CD4-positive, CD25-positive, alpha-beta regulatory T cell (primary cell): ENCODE measurements around the gene NR2C1. TPM values are rescaled to one million over a fixed set of nuclear protein-coding genes. Genes with fewer than 3 reads are reported as not detected.

Experiments used
- ATAC-seq, 2 donors: fragments of 150-1000 bp; cut with Tn5 transposase; one replicate each; pipeline ENCODE4 v1.10.0; 2021; ENCODE audit warnings: low read depth in 2 of 2, moderate number of reproducible peaks in 2 of 2, moderate library complexity in 1 of 2
- DNase-seq, 3 donors: peaks; one replicate each; pipeline versions ENCODE4 v3.0.0 to v3.0.0-alpha.2; 2012 to 2022; ENCODE audit warnings: mixed read lengths in 1 of 3
- H3K27ac ChIP-seq: one replicate; pipeline ENCODE4 v1.7.0; 2013; ENCODE audit warnings: mild to moderate bottlenecking, low read length; ENCODE audit not compliant: insufficient read depth, poor library complexity, severe bottlenecking
- H3K27me3 ChIP-seq: one replicate; pipeline ENCODE4 v1.7.0; 2013; ENCODE audit warnings: low read length; ENCODE audit not compliant: control insufficient read depth, insufficient read depth
- H3K36me3 ChIP-seq: one replicate; pipeline ENCODE4 v1.7.0; 2013; ENCODE audit warnings: mild to moderate bottlenecking, low read length, moderate library complexity; ENCODE audit not compliant: control insufficient read depth, insufficient read depth
- H3K4me1 ChIP-seq: 2 replicates; pipeline ENCODE4 v1.7.0; 2013; ENCODE audit warnings: mild to moderate bottlenecking, low read length; ENCODE audit not compliant: insufficient read depth, control insufficient read depth, poor library complexity, severe bottlenecking
- H3K4me3 ChIP-seq: one replicate; pipeline ENCODE4 v1.7.0; 2013; ENCODE audit warnings: low read depth, mild to moderate bottlenecking, low read length, moderate library complexity
- H3K9me3 ChIP-seq, 2 experiments: 1 replicate in 1 of 2; 2 replicates in 1 of 2; pipeline ENCODE4 v1.7.0; 2013; ENCODE audit warnings: low read length in 2 of 2, mild to moderate bottlenecking in 1 of 2, moderate library complexity in 1 of 2; ENCODE audit not compliant: control insufficient read depth in 2 of 2
- H3K27ac Mint-ChIP-seq, 3 donors: one replicate each; pipeline ENCODE4 v1.8.0; 2020 to 2022; ENCODE audit warnings: mild to moderate bottlenecking in 3 of 3, mixed read lengths in 3 of 3, moderate library complexity in 2 of 3
- H3K27me3 Mint-ChIP-seq: one replicate; pipeline ENCODE4 v1.8.0; 2022; ENCODE audit warnings: mild to moderate bottlenecking, mixed read lengths
- H3K36me3 Mint-ChIP-seq: one replicate; pipeline ENCODE4 v1.8.0; 2020; ENCODE audit warnings: mixed read lengths
- H3K4me1 Mint-ChIP-seq, 4 donors: one replicate each; pipeline ENCODE4 v1.8.0; 2020 to 2022; ENCODE audit warnings: mixed read lengths in 4 of 4, mild to moderate bottlenecking in 1 of 4
- H3K4me3 Mint-ChIP-seq, 4 donors: one replicate each; pipeline ENCODE4 v1.8.0; 2020 to 2022; ENCODE audit warnings: mild to moderate bottlenecking in 4 of 4, mixed read lengths in 4 of 4, moderate library complexity in 3 of 4
- H3K9me3 Mint-ChIP-seq, 7 donors: one replicate each; pipeline ENCODE4 v1.8.0; 2020 to 2022; ENCODE audit warnings: mixed read lengths in 7 of 7, mild to moderate bottlenecking in 3 of 7, moderate library complexity in 2 of 7
- polyA plus RNA-seq, 4 donors: library from polyadenylated mRNA; unstranded; fragments of 300-500 nt; fragmentation: Illumina TruSeq; gene quantifications; one replicate each; pipeline ENCODE4 v1.2.3, GENCODE V29; 2021
- total RNA-seq: library from RNA; stranded (reverse); gene quantifications from one replicate; pipeline ENCODE4 v1.2.3, GENCODE V29; 2022

Gene NR2C1
- total and polyA plus RNA-seq, 5 donors from 2014 or later: 6.1 to 58.3 (median 9.7) TPM

- Histone ChIP-seq H3K36me3 (peaks cover 4% of the 10 kb centered on the region), H3K4me1 (no peaks in the 10 kb centered on the region), H3K27me3 (no peaks in the 10 kb centered on the region), H3K27ac (no peak overlapping the region), H3K9me3 (no peaks in the 10 kb centered on the region), H3K4me3 (no peak overlapping the region)
- Mint-ChIP-seq H3K4me1 (peaks cover 0 to 2% (median 0%) of the 10 kb centered on the region in 4 donors), H3K36me3 (peaks cover 32% of the 10 kb centered on the region), H3K4me3 (no peak overlapping the region), H3K27ac (no peak overlapping the region), H3K27me3 (peaks cover 5% of the 10 kb centered on the region), H3K9me3 (peaks cover 0 to 5% (median 0%) of the 10 kb centered on the region in 7 donors)
- no peak for ATAC-seq
- no peak for DNase-seq
Observed at GRCh38 chr12:95017482-95017881, 55.9 kb downstream of the NR2C1 start.

GRCh38 chr12:95016120-95016519 lies 57.3 kb downstream of the NR2C1 start:
- H3K4me3 ChIP-seq: no peak overlapping the region
- peaks cover 0 to 2% (median 0%) of the 10 kb centered on the region in 4 donors for H3K4me1 Mint-ChIP-seq
- no peak overlapping the region for H3K27ac ChIP-seq
- no peaks in the 10 kb centered on the region for H3K27me3 ChIP-seq
- no peak overlapping the region for H3K4me3 Mint-ChIP-seq
- H3K9me3 Mint-ChIP-seq: peaks cover 0 to 5% (median 0%) of the 10 kb centered on the region in 7 donors
- no peaks in the 10 kb centered on the region for H3K4me1 ChIP-seq
- H3K27me3 Mint-ChIP-seq: peaks cover 7% of the 10 kb centered on the region
- ATAC-seq (no peak), DNase-seq (no peak)
- H3K27ac Mint-ChIP-seq: no peak overlapping the region
- H3K36me3 Mint-ChIP-seq: peaks cover 26% of the 10 kb centered on the region
- peaks cover 2% of the 10 kb centered on the region for H3K36me3 ChIP-seq
- no peaks in the 10 kb centered on the region for H3K9me3 ChIP-seq

- Histone ChIP-seq H3K36me3 (no peaks in the 10 kb centered on the region), H3K27ac (no peak overlapping the region), H3K4me1 (no peaks in the 10 kb centered on the region), H3K4me3 (no peak overlapping the region), H3K27me3 (no peaks in the 10 kb centered on the region), H3K9me3 (no peaks in the 10 kb centered on the region)
- Mint-ChIP-seq H3K36me3 (peaks cover 17% of the 10 kb centered on the region), H3K27ac (no peak overlapping the region), H3K4me3 (no peak overlapping the region), H3K9me3 (peaks cover 0 to 7% (median 0%) of the 10 kb centered on the region in 7 donors), H3K27me3 (peaks cover 8% of the 10 kb centered on the region), H3K4me1 (peaks cover 0 to 2% (median 0%) of the 10 kb centered on the region in 4 donors)
- DNase-seq (no peak), ATAC-seq (no peak)
Observed at GRCh38 chr12:95014554-95014953, 58.9 kb downstream of the NR2C1 start.

GRCh38 chr12:95006206-95006605 lies 67.2 kb downstream of the NR2C1 start:
- Mint-ChIP-seq H3K27me3 (peaks cover 2% of the 10 kb centered on the region), H3K27ac (peak overlapping the region in 2 of 3 donors; percentile 15 to 50), H3K4me1 (peaks cover 15 to 42% (median 22%) of the 10 kb centered on the region in 4 donors), H3K4me3 (peak overlapping the region in 2 of 4 donors; percentile 14 to 88), H3K9me3 (peaks cover 2 to 23% (median 9%) of the 10 kb centered on the region in 7 donors), H3K36me3 (peaks cover 13% of the 10 kb centered on the region)
- ATAC-seq (no peak), DNase-seq (peak in 1 of 3 donors; percentile 53)
- Histone ChIP-seq H3K4me3 (no peak overlapping the region), H3K4me1 (peaks cover 21% of the 10 kb centered on the region), H3K27me3 (no peaks in the 10 kb centered on the region), H3K36me3 (no peaks in the 10 kb centered on the region), H3K27ac (no peak overlapping the region), H3K9me3 (peaks cover 21 to 29% of the 10 kb centered on the region in 2 experiments)

- ATAC-seq (no peak), DNase-seq (no peak)
- no peak overlapping the region for H3K27ac ChIP-seq
- Mint-ChIP-seq H3K4me1 (peaks cover 15 to 57% (median 34%) of the 10 kb centered on the region in 4 donors), H3K9me3 (peaks cover 2 to 21% (median 9%) of the 10 kb centered on the region in 7 donors), H3K36me3 (peaks cover 19% of the 10 kb centered on the region), H3K27ac (peak overlapping the region in 1 of 3 donors; percentile 96), H3K27me3 (no peaks in the 10 kb centered on the region), H3K4me3 (peak overlapping the region; percentile 88 to 94 (median 93))
- H3K4me1 ChIP-seq: peaks cover 35% of the 10 kb centered on the region
- peaks cover 21 to 29% of the 10 kb centered on the region in 2 experiments for H3K9me3 ChIP-seq
- H3K4me3 ChIP-seq: no peak overlapping the region
- H3K27me3 ChIP-seq: no peaks in the 10 kb centered on the region
- peaks cover 3% of the 10 kb centered on the region for H3K36me3 ChIP-seq
Observed at GRCh38 chr12:95004610-95005009, 68.8 kb downstream of the NR2C1 start.

- H3K4me1 Mint-ChIP-seq: peaks cover 18 to 64% (median 41%) of the 10 kb centered on the region in 4 donors
- H3K36me3 ChIP-seq: peaks cover 3% of the 10 kb centered on the region
- H3K9me3 ChIP-seq: peaks cover 21 to 29% of the 10 kb centered on the region in 2 experiments
- H3K27ac Mint-ChIP-seq: peak overlapping the region; percentile 54 to 96 (median 94)
- DNase-seq: peak in 1 of 3 donors; percentile 13
- peak overlapping the region; percentile 88 to 94 (median 93) for H3K4me3 Mint-ChIP-seq
- peak overlapping the region; percentile 77 for H3K27ac ChIP-seq
- peaks cover 35% of the 10 kb centered on the region for H3K4me1 ChIP-seq
- H3K36me3 Mint-ChIP-seq: peaks cover 26% of the 10 kb centered on the region
- H3K9me3 Mint-ChIP-seq: peaks cover 2 to 19% (median 9%) of the 10 kb centered on the region in 7 donors
- no peaks in the 10 kb centered on the region for H3K27me3 Mint-ChIP-seq
- peak overlapping the region; percentile 99 for H3K4me3 ChIP-seq
- H3K27me3 ChIP-seq: no peaks in the 10 kb centered on the region
- ATAC-seq: no peak
Observed at GRCh38 chr12:95003921-95004272, 69.5 kb downstream of the NR2C1 start.

- Mint-ChIP-seq H3K27me3 (no peaks in the 10 kb centered on the region), H3K4me1 (peaks cover 20 to 69% (median 46%) of the 10 kb centered on the region in 4 donors)
Observed at GRCh38 chr12:95003213-95003920, 70.1 kb downstream of the NR2C1 start, which contains the start of gene NDUFA12. NDUFA12 (minus strand) TSS chr12:95003697; CDS start chr12:95003680, 17 bp downstream.

More at GRCh38 chr12:95003213-95003920, 70.1 kb downstream of the NR2C1 start, which contains the start of gene NDUFA12:
- DNase-seq (peak; percentile 90 to 98 (median 92)), ATAC-seq (peak; percentile 98 to 100)
- H3K4me1 ChIP-seq: peaks cover 35% of the 10 kb centered on the region
- peak within 1 kb of the TSS; percentile 99 for H3K4me3 ChIP-seq
- H3K27me3 ChIP-seq: no peaks in the 10 kb centered on the region
- H3K36me3 Mint-ChIP-seq: peaks cover 29% of the 10 kb centered on the region
- H3K9me3 Mint-ChIP-seq: peaks cover 2 to 17% (median 8%) of the 10 kb centered on the region in 7 donors
- peaks cover 20 to 26% of the 10 kb centered on the region in 2 experiments for H3K9me3 ChIP-seq
- peak within 1 kb of the TSS; percentile 61 to 96 (median 94) for H3K27ac Mint-ChIP-seq
- H3K4me3 Mint-ChIP-seq: peak within 1 kb of the TSS; percentile 88 to 94 (median 93)
- peak within 1 kb of the TSS; percentile 77 for H3K27ac ChIP-seq
- H3K36me3 ChIP-seq: peaks cover 4% of the 10 kb centered on the region
